ENCODE results near the gene WNT3.

Gene WNT3

DNA sequence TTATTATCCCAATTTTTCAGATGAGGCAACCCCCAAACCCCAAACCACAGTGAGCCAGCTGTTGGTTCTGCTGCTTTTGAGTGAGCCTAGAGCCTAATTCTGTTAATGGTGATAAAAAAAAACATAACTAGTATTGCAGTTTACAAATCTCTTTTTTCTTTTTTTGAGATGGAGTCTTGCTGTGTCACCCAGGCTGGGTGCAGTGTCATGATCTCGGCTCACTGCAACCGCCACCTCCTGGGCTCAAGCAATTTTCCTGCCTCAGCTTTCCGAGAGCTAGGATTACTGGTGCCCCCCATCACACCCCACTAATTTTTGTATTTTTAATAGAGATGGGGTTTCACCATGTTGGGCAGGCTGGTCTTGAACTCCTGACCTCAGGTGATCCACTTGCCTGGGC lies 36.0 kb upstream of the WNT3 start:
- no peaks in the 10 kb centered on the region for H3K79me2 ChIP-seq (ENCODE audit: insufficient read depth, low read length)
- H3K4me1 ChIP-seq (ENCODE audit: insufficient read depth, low read length, severe bottlenecking) = no peaks in the 10 kb centered on the region
- H4K20me1 ChIP-seq (ENCODE audit: insufficient read depth, low read length) = no peaks in the 10 kb centered on the region
- H3K27ac ChIP-seq (ENCODE audit: low read depth, low read length, poor library complexity, severe bottlenecking) = no peak overlapping the region
- no peak overlapping the region for H2AFZ ChIP-seq (ENCODE audit: low read length)
- no peaks in the 10 kb centered on the region for H3K36me3 ChIP-seq (ENCODE audit: insufficient read depth, low read length)
- H3K9ac ChIP-seq (ENCODE audit: low read length) = no peak overlapping the region
- H3K9me3 ChIP-seq (ENCODE audit: low read length) = no peaks in the 10 kb centered on the region
- H3K9me2 ChIP-seq (ENCODE audit: low read depth, low read length) = no peaks in the 10 kb centered on the region
- no peak overlapping the region for H3K4me2 ChIP-seq (ENCODE audit: low read length)
- H3K4me3 ChIP-seq (ENCODE audit: low read depth, low read length, poor library complexity, severe bottlenecking) = no peak overlapping the region
- no peaks in the 10 kb centered on the region for H3F3A ChIP-seq (ENCODE audit: insufficient read depth, low read length)
- H3K27me3 ChIP-seq (ENCODE audit: insufficient read depth, low read length) = no peaks in the 10 kb centered on the region
- no peak for TF ChIP-seq EZH2 (IDR thresholded peaks at IDR 0.05; ENCODE audit: borderline replicate concordance, low read length)
- TF ChIP-seq CTCF (IDR thresholded peaks at IDR 0.05; ENCODE audit: low read length) = no peak

DNA sequence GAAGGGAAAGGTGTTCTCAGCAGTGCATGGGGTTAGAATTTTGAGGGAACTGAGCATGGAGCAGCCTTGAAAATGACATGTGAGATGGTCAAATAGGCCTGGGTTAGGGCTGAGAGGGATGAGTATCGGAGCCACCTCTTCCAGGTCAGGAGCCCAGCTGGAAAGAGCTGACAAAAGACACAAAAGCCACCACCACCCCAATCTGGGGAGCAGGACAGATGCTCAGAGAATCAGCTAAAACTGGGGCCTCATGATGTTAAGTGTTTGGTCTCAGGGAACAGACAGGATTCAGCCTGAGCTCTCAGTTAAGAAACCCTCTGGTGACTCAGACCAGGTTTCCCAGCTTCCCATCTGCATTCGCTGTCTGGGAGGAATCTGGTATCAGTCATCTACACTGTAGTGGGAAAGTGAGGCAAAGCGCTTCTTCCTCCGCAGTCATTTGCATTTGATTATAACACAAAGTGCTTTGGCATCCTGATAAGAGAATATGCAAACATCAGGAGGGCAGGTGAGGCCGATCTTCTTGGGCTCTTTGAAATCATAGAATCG lies 35.5 kb upstream of the WNT3 start:
- H3K4me3 ChIP-seq (ENCODE audit: low read depth, low read length, poor library complexity, severe bottlenecking) = no peak overlapping the region
- H3K9me2 ChIP-seq (ENCODE audit: low read depth, low read length) = no peaks in the 10 kb centered on the region
- H3K4me2 ChIP-seq (ENCODE audit: low read length) = no peak overlapping the region
- no peak overlapping the region for H3K9ac ChIP-seq (ENCODE audit: low read length)
- H3K27ac ChIP-seq (ENCODE audit: low read depth, low read length, poor library complexity, severe bottlenecking) = no peak overlapping the region
- no peaks in the 10 kb centered on the region for H3K9me3 ChIP-seq (ENCODE audit: low read length)
- H4K20me1 ChIP-seq (ENCODE audit: insufficient read depth, low read length) = no peaks in the 10 kb centered on the region
- no peaks in the 10 kb centered on the region for H3K36me3 ChIP-seq (ENCODE audit: insufficient read depth, low read length)
- TF ChIP-seq EZH2 (IDR thresholded peaks at IDR 0.05; ENCODE audit: borderline replicate concordance, low read length) (no peak), CTCF (IDR thresholded peaks at IDR 0.05; ENCODE audit: low read length) (no peak)
- H3K27me3 ChIP-seq (ENCODE audit: insufficient read depth, low read length) = no peaks in the 10 kb centered on the region
- no peaks in the 10 kb centered on the region for H3F3A ChIP-seq (ENCODE audit: insufficient read depth, low read length)
- H2AFZ ChIP-seq (ENCODE audit: low read length) = no peak overlapping the region
- H3K4me1 ChIP-seq (ENCODE audit: insufficient read depth, low read length, severe bottlenecking) = no peaks in the 10 kb centered on the region
- no peaks in the 10 kb centered on the region for H3K79me2 ChIP-seq (ENCODE audit: insufficient read depth, low read length)

GRCh38 chr17:46851029-46851741 lies 32.7 kb upstream of the WNT3 start, which contains the start of gene WNT9B:
WNT9B (plus strand) TSS chr17:46851583; CDS start chr17:46851639, 56 bp downstream.
- Histone ChIP-seq H3K4me2 (ENCODE audit: low read length) (no peak within 1 kb of the TSS), H3K9ac (ENCODE audit: low read length) (no peak within 1 kb of the TSS), H3K27ac (ENCODE audit: low read depth, low read length, poor library complexity, severe bottlenecking) (no peak within 1 kb of the TSS), H3F3A (ENCODE audit: insufficient read depth, low read length) (no peaks in the 10 kb centered on the region), H3K36me3 (ENCODE audit: insufficient read depth, low read length) (no peaks in the 10 kb centered on the region), H3K9me3 (ENCODE audit: low read length) (no peaks in the 10 kb centered on the region), H3K4me1 (ENCODE audit: insufficient read depth, low read length, severe bottlenecking) (no peaks in the 10 kb centered on the region), H3K79me2 (ENCODE audit: insufficient read depth, low read length) (no peaks in the 10 kb centered on the region), H3K4me3 (ENCODE audit: low read depth, low read length, poor library complexity, severe bottlenecking) (no peak within 1 kb of the TSS), H2AFZ (ENCODE audit: low read length) (no peak within 1 kb of the TSS), H4K20me1 (ENCODE audit: insufficient read depth, low read length) (no peaks in the 10 kb centered on the region), H3K9me2 (ENCODE audit: low read depth, low read length) (no peaks in the 10 kb centered on the region), H3K27me3 (ENCODE audit: insufficient read depth, low read length) (0 out of 2 replicates have a peak, but pooled peaks cover 4% of the 10 kb centered on the region)
- TF ChIP-seq CTCF (IDR thresholded peaks at IDR 0.05; ENCODE audit: low read length) = no peak
- no peak for TF ChIP-seq EZH2 (IDR thresholded peaks at IDR 0.05; ENCODE audit: borderline replicate concordance, low read length)

All from OCI-LY1 (cell line).